ENCODE measurements around the gene MTMR11. TPM values are rescaled to one million over a fixed set of nuclear protein-coding genes. Genes with fewer than 3 reads are reported as not detected.

Gene MTMR11
- total RNA-seq, 2 experiments from 2014 or later, result 0.49 to 0.70 TPM

GRCh38 chr1:149925345-149925744, 11.3 kb downstream of the MTMR11 start:
- peaks cover 50% of the 10 kb centered on the region for H3K36me3 ChIP-seq (ENCODE audit: insufficient read depth, low read length)
- H3K9me3 Mint-ChIP-seq, result no peaks in the 10 kb centered on the region
- DNase-seq (no peak), ATAC-seq (ENCODE audit: poor library complexity) (no peak)
- TF ChIP-seq, protein P1, sequence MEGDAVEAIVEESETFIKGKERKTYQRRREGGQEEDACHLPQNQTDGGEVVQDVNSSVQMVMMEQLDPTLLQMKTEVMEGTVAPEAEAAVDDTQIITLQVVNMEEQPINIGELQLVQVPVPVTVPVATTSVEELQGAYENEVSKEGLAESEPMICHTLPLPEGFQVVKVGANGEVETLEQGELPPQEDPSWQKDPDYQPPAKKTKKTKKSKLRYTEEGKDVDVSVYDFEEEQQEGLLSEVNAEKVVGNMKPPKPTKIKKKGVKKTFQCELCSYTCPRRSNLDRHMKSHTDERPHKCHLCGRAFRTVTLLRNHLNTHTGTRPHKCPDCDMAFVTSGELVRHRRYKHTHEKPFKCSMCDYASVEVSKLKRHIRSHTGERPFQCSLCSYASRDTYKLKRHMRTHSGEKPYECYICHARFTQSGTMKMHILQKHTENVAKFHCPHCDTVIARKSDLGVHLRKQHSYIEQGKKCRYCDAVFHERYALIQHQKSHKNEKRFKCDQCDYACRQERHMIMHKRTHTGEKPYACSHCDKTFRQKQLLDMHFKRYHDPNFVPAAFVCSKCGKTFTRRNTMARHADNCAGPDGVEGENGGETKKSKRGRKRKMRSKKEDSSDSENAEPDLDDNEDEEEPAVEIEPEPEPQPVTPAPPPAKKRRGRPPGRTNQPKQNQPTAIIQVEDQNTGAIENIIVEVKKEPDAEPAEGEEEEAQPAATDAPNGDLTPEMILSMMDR (IDR thresholded peaks at IDR 0.05), result no peak
- H3K4me3 Mint-ChIP-seq, result peak overlapping the region; percentile 98
- peak overlapping the region; percentile 8 for H3K27ac Mint-ChIP-seq
- peaks cover 69% of the 10 kb centered on the region for H3K36me3 Mint-ChIP-seq (ENCODE audit: low read depth)
- peaks cover 28% of the 10 kb centered on the region for H3K4me1 ChIP-seq (ENCODE audit: insufficient read depth, low read length)
- no peak overlapping the region for H3K27ac ChIP-seq (ENCODE audit: low read depth in 1 of 2, low read length in 2 of 2)
- H3K27me3 ChIP-seq (ENCODE audit: control insufficient read depth in 1 of 2, insufficient read depth in 2 of 2, low read length in 2 of 2), result no peaks in the 10 kb centered on the region
- ChIA-PET POLR2A (interaction anchor here (1.3 kb wide), 1 partner anchor 9 kb away, joined by 3 read pairs; no protein-coding TSS in a partner anchor), CTCF (no interaction called here)
- intact Hi-C loops (cut with DNase I, micrococcal nuclease), result no loop called here
- H3K4me1 Mint-ChIP-seq (ENCODE audit: low read depth), result peaks cover 47% of the 10 kb centered on the region
- H3K4me3 ChIP-seq (ENCODE audit: low read length), result no peak overlapping the region
- H3K9me3 ChIP-seq (ENCODE audit: control insufficient read depth in 1 of 2, insufficient read depth in 1 of 2, low read length in 2 of 2), result no peaks in the 10 kb centered on the region
- no peaks in the 10 kb centered on the region for H3K27me3 Mint-ChIP-seq

DNA sequence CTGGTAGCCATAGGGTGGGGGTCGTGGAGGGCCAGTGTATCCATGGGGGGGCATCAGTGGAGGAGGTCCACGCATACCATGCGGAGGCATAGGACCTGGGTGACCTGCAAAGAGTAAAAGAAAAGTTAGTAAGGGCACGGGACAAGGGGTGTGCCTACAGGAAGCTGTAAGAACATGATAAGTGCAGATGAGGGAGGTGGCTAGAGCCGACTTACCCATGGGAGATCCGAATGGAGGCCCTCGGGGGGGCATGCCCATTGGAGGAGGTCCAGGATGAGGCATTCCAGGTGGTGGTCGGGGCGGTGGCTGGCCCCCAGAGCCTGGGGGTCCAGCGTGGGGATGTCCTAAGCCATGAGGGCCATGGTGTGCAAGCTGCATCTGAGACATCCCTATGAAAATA, 13.1 kb downstream of the MTMR11 start:
- no peaks in the 10 kb centered on the region for H3K9me3 Mint-ChIP-seq
- no peak for DNase-seq
- Histone ChIP-seq H3K4me1 (ENCODE audit: insufficient read depth, low read length) (peaks cover 27% of the 10 kb centered on the region), H3K9me3 (ENCODE audit: control insufficient read depth in 1 of 2, insufficient read depth in 1 of 2, low read length in 2 of 2) (no peaks in the 10 kb centered on the region), H3K27me3 (ENCODE audit: control insufficient read depth in 1 of 2, insufficient read depth in 2 of 2, low read length in 2 of 2) (no peaks in the 10 kb centered on the region), H3K27ac (ENCODE audit: low read depth in 1 of 2, low read length in 2 of 2) (no peak overlapping the region), H3K4me3 (ENCODE audit: low read length) (no peak overlapping the region), H3K36me3 (ENCODE audit: insufficient read depth, low read length) (peaks cover 50% of the 10 kb centered on the region)
- POLR2A ChIA-PET, result interaction anchor here (1.0 to 3.3 kb wide), 2 partner anchors 35 to 37 kb away, joined by 3 to 18 read pairs; a partner anchor contains a TSS
- peaks cover 41% of the 10 kb centered on the region for H3K4me1 Mint-ChIP-seq (ENCODE audit: low read depth)
- no peak for ATAC-seq (ENCODE audit: poor library complexity)
- H3K36me3 Mint-ChIP-seq (ENCODE audit: low read depth), result peaks cover 69% of the 10 kb centered on the region
- intact Hi-C loops (cut with DNase I, micrococcal nuclease), result no loop called here
- no peak overlapping the region for H3K27ac Mint-ChIP-seq
- H3K4me3 Mint-ChIP-seq, result peak overlapping the region; percentile 22
- no peaks in the 10 kb centered on the region for H3K27me3 Mint-ChIP-seq
- TF ChIP-seq, protein P1 (IDR thresholded peaks at IDR 0.05), result no peak
- CTCF ChIA-PET, result no interaction called here

GRCh38 chr1:149917571-149918144, 19.0 kb downstream of the MTMR11 start, which contains the start of gene SV2A:
SV2A (minus strand) TSS chr1:149917844; CDS start chr1:149913840, 4,004 bp downstream.
- Histone ChIP-seq H3K27ac (ENCODE audit: low read depth in 1 of 2, low read length in 2 of 2) (no peak within 1 kb of the TSS), H3K4me3 (ENCODE audit: low read length) (peak within 1 kb of the TSS; percentile 72), H3K9me3 (ENCODE audit: control insufficient read depth in 1 of 2, insufficient read depth in 1 of 2, low read length in 2 of 2) (no peaks in the 10 kb centered on the region), H3K27me3 (ENCODE audit: control insufficient read depth in 1 of 2, insufficient read depth in 2 of 2, low read length in 2 of 2) (no peaks in the 10 kb centered on the region), H3K4me1 (ENCODE audit: insufficient read depth, low read length) (peaks cover 26% of the 10 kb centered on the region), H3K36me3 (ENCODE audit: insufficient read depth, low read length) (peaks cover 9% of the 10 kb centered on the region)
- CTCF ChIA-PET, result no interaction called here
- peaks cover 43% of the 10 kb centered on the region for H3K4me1 Mint-ChIP-seq (ENCODE audit: low read depth)
- intact Hi-C loops (cut with DNase I, micrococcal nuclease), result no loop called here
- H3K27ac Mint-ChIP-seq, result peak within 1 kb of the TSS; percentile 63
- TF ChIP-seq, protein P1 (IDR thresholded peaks at IDR 0.05), result no peak
- DNase-seq (peak in 13 of 14 experiments; percentile 12 to 72 (median 44)), ATAC-seq (ENCODE audit: poor library complexity) (peak; percentile 68)
- H3K36me3 Mint-ChIP-seq (ENCODE audit: low read depth), result peaks cover 13% of the 10 kb centered on the region
- H3K9me3 Mint-ChIP-seq, result no peaks in the 10 kb centered on the region
- POLR2A ChIA-PET, result interaction anchor here (1.0 to 4.2 kb wide), 2 partner anchors 10 to 31 kb away, joined by 3 to 47 read pairs; a partner anchor contains a TSS
- no peaks in the 10 kb centered on the region for H3K27me3 Mint-ChIP-seq
- H3K4me3 Mint-ChIP-seq, result peak within 1 kb of the TSS; percentile 88

Measured in CD4-positive, alpha-beta T cell (primary cell).